Fibroblast of lung (primary cell): ENCODE data around the gene APH1B. TPM values are rescaled to one million over a fixed set of nuclear protein-coding genes. Genes with fewer than 3 reads are reported as not detected.

ENCODE experiments used
- DNase-seq, 2 donors: peaks; one replicate each; pipeline versions ENCODE4 v3.0.0 to v3.0.0-alpha.2; 2010; ENCODE audit warnings: low read depth in 2 of 2
- H2AFZ ChIP-seq: 2 replicates; pipeline ENCODE4 v1.5.1; 2012; ENCODE audit warnings: low read length, control low read depth, inconsistent platforms
- H3K27ac ChIP-seq: 2 replicates; pipeline ENCODE4 v1.5.1; 2011; ENCODE audit warnings: low read length, control low read depth; ENCODE audit not compliant: insufficient read depth
- H3K27me3 ChIP-seq: 2 replicates; pipeline ENCODE4 v1.5.1; 2011; ENCODE audit warnings: mild to moderate bottlenecking, low read length; ENCODE audit not compliant: control insufficient read depth, insufficient read depth
- H3K36me3 ChIP-seq: 2 replicates; pipeline ENCODE4 v1.5.1; 2011; ENCODE audit warnings: low read length; ENCODE audit not compliant: control insufficient read depth, insufficient read depth
- H3K4me1 ChIP-seq: 2 replicates; pipeline ENCODE4 v1.5.1; 2011; ENCODE audit warnings: low read length; ENCODE audit not compliant: control insufficient read depth, insufficient read depth; ENCODE audit errors: extremely low read depth
- H3K4me2 ChIP-seq: 2 replicates; pipeline ENCODE4 v1.5.1; 2011; ENCODE audit warnings: low read length, control low read depth; ENCODE audit not compliant: insufficient read depth; ENCODE audit errors: extremely low read depth
- H3K4me3 ChIP-seq, 4 experiments: fragments of 200-600 bp in 1 of 4; sonication (generic) in 1 of 4; replicated peaks in 1 of 4; 2 replicates each; pipeline ENCODE4 v1.5.1; 2011 to 2016; ENCODE audit warnings: low read length in 4 of 4, low read depth in 3 of 4, mild to moderate bottlenecking in 3 of 4, control low read depth in 2 of 4, inconsistent platforms in 1 of 4, mixed read lengths in 1 of 4; ENCODE audit not compliant: insufficient read depth in 1 of 4; ENCODE audit errors: control extremely low read depth in 1 of 4
- H3K79me2 ChIP-seq: 2 replicates; pipeline ENCODE4 v1.5.1; 2012; ENCODE audit warnings: mild to moderate bottlenecking, low read length, inconsistent platforms; ENCODE audit not compliant: control insufficient read depth, insufficient read depth
- H3K9ac ChIP-seq: 2 replicates; pipeline ENCODE4 v1.5.1; 2011; ENCODE audit warnings: mild to moderate bottlenecking, low read length, control low read depth; ENCODE audit not compliant: insufficient read depth
- H3K9me3 ChIP-seq: 2 replicates; pipeline ENCODE4 v1.5.1; 2012; ENCODE audit warnings: low read depth, low read length; ENCODE audit not compliant: control insufficient read depth, insufficient read depth
- H4K20me1 ChIP-seq: 2 replicates; pipeline ENCODE4 v1.5.1; 2011; ENCODE audit warnings: low read length; ENCODE audit not compliant: control insufficient read depth, insufficient read depth; ENCODE audit errors: extremely low read depth
- EZH2 ChIP-seq: IDR thresholded peaks from 2 replicates; pipeline ENCODE4 v1.5.1; 2012; ENCODE audit warnings: low read length, control low read depth, mild to moderate bottlenecking; ENCODE audit errors: missing control alignments
- polyA plus RNA-seq, 2 donors: library from polyadenylated mRNA; depleted of rRNA in 1 of 2; stranded (reverse) in 1 of 2; unstranded in 1 of 2; fragments of >200 nt; gene quantifications; 2 replicates each; pipeline ENCODE4 v1.2.1, GENCODE V29; 2011 to 2012; ENCODE audit warnings: missing spikeins in 1 of 2
- total RNA-seq: library from RNA; depleted of rRNA; stranded (reverse); fragments of >200 nt; gene quantifications from 2 replicates; pipeline ENCODE4 v1.2.1, GENCODE V29; 2014
- TF ChIP-seq, protein P1 (sequence below), 2 donors: IDR thresholded peaks in 1 of 2; conservative IDR thresholded peaks in 1 of 2; 1 replicate in 1 of 2; 2 replicates in 1 of 2; pipeline ENCODE4 v1.5.1; 2011 to 2012; ENCODE audit warnings: low read length in 2 of 2, control low read depth in 1 of 2, inconsistent platforms in 1 of 2, low read depth in 1 of 2, mild to moderate bottlenecking in 1 of 2

Gene APH1B
- total and polyA plus RNA-seq, 2 donors (not counting 1 experiment from before 2014, with no cell fraction given): 23.5 to 32.2 TPM

DNA sequence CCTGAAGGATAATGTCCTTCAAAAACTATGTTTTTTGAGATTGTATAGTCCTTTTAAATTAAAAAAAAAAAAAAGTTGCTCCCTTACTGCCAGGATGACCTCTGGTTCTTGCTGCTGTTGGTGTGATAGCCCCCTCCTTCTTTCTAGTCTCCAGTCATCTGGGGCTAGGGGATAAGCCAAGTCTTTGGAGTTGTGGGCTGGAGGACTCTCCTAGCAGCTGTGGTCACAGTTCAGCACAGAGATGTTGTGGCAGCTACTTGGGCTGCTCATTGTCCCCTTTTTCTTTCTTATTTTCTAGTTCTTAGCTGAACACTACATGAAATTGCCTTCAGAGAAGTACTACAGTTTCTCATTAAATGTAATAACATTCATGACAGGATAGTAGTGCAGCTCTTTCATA, 39.2 kb upstream of the APH1B start:
- no peak overlapping the region for H3K9ac ChIP-seq
- no peak for TF ChIP-seq EZH2
- TF ChIP-seq, protein P1, sequence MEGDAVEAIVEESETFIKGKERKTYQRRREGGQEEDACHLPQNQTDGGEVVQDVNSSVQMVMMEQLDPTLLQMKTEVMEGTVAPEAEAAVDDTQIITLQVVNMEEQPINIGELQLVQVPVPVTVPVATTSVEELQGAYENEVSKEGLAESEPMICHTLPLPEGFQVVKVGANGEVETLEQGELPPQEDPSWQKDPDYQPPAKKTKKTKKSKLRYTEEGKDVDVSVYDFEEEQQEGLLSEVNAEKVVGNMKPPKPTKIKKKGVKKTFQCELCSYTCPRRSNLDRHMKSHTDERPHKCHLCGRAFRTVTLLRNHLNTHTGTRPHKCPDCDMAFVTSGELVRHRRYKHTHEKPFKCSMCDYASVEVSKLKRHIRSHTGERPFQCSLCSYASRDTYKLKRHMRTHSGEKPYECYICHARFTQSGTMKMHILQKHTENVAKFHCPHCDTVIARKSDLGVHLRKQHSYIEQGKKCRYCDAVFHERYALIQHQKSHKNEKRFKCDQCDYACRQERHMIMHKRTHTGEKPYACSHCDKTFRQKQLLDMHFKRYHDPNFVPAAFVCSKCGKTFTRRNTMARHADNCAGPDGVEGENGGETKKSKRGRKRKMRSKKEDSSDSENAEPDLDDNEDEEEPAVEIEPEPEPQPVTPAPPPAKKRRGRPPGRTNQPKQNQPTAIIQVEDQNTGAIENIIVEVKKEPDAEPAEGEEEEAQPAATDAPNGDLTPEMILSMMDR (conservative IDR thresholded peaks at IDR 0.05 in 1 of 2, IDR thresholded peaks at IDR 0.05 in 1 of 2; ENCODE audit: low read depth in 1 of 2, low read length in 2 of 2): no peak
- no peak for DNase-seq
- H2AFZ ChIP-seq: no peak overlapping the region
- H3K4me1 ChIP-seq: peaks cover 26% of the 10 kb centered on the region
- no peak overlapping the region for H3K4me3 ChIP-seq
- H4K20me1 ChIP-seq: no peaks in the 10 kb centered on the region
- H3K27ac ChIP-seq: no peak overlapping the region
- no peaks in the 10 kb centered on the region for H3K36me3 ChIP-seq
- H3K27me3 ChIP-seq: no peaks in the 10 kb centered on the region
- no peaks in the 10 kb centered on the region for H3K9me3 ChIP-seq
- no peak overlapping the region for H3K4me2 ChIP-seq
- H3K79me2 ChIP-seq: peaks cover 26% of the 10 kb centered on the region

DNA sequence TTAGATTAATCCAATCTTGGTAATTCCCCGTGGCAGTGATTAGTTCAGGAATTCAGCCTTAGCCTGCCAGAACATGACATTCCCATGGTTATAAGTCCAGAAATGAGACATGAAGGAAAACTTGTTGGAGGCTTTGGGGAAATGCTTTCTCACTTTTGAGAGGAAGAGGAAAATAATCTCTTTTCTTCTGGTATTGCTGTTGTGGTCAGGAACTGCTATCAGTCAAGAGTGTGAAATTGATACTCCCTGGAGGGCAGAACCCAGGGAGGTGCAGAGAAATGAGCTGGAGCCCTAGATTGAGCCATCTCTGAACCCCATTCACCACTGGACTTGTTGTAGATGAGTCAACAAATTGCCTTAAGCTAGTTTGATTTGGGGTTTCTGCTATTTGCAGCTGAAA, 38.6 kb upstream of the APH1B start:
- no peak overlapping the region for H3K4me3 ChIP-seq
- peaks cover 26% of the 10 kb centered on the region for H3K4me1 ChIP-seq
- H3K27me3 ChIP-seq: no peaks in the 10 kb centered on the region
- H3K9me3 ChIP-seq: no peaks in the 10 kb centered on the region
- no peak overlapping the region for H2AFZ ChIP-seq
- H3K27ac ChIP-seq: peak overlapping the region; percentile 30
- TF ChIP-seq, protein P1 (conservative IDR thresholded peaks at IDR 0.05 in 1 of 2, IDR thresholded peaks at IDR 0.05 in 1 of 2; ENCODE audit: low read depth in 1 of 2, low read length in 2 of 2): no peak
- no peak for TF ChIP-seq EZH2
- H3K4me2 ChIP-seq: no peak overlapping the region
- H3K9ac ChIP-seq: no peak overlapping the region
- DNase-seq: peak; percentile 69 to 87
- peaks cover 26% of the 10 kb centered on the region for H3K79me2 ChIP-seq
- H4K20me1 ChIP-seq: no peaks in the 10 kb centered on the region
- H3K36me3 ChIP-seq: no peaks in the 10 kb centered on the region

DNA sequence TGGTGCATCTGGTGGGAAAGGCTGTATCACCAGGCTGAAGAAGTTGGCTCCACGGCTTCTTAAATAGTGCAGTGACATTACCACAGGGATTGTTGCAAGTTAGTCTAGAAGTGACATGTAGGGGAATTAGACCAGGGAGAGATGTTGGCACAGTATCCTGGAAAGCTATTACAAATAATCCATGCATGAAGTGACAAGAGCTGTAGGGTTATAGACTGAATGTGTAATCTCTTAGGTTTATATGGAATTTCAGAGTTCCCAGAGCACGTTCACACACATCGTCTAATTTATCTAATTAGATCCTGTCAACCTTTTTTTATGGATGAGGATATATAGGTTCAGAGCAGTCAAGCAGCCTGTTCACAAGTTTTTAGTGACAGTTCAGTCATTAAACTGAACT, 37.3 kb upstream of the APH1B start:
- no peak for DNase-seq
- no peaks in the 10 kb centered on the region for H4K20me1 ChIP-seq
- no peak overlapping the region for H3K9ac ChIP-seq
- TF ChIP-seq, protein P1 (conservative IDR thresholded peaks at IDR 0.05 in 1 of 2, IDR thresholded peaks at IDR 0.05 in 1 of 2; ENCODE audit: low read depth in 1 of 2, low read length in 2 of 2): no peak
- TF ChIP-seq EZH2: no peak
- H3K4me3 ChIP-seq: no peak overlapping the region
- peaks cover 22% of the 10 kb centered on the region for H3K79me2 ChIP-seq
- no peaks in the 10 kb centered on the region for H3K36me3 ChIP-seq
- no peak overlapping the region for H2AFZ ChIP-seq
- H3K4me1 ChIP-seq: peaks cover 25% of the 10 kb centered on the region
- H3K4me2 ChIP-seq: no peak overlapping the region
- no peaks in the 10 kb centered on the region for H3K27me3 ChIP-seq
- H3K27ac ChIP-seq: no peak overlapping the region
- no peaks in the 10 kb centered on the region for H3K9me3 ChIP-seq
